Heart right ventricle (tissue), 16 donors: ENCODE data around the gene LCN1. TPM values are rescaled to one million over a fixed set of nuclear protein-coding genes. Genes with fewer than 3 reads are reported as not detected.

Source experiments
- ATAC-seq, 8 donors: fragments of 200-7000 bp; cut with Tn5 transposase; one replicate each; pipeline ENCODE4 v1.9.1; 2020; ENCODE audit warnings: mild to moderate bottlenecking in 8 of 8, moderate library complexity in 8 of 8, moderate number of reproducible peaks in 1 of 8
- DNase-seq, 2 donors: peaks; one replicate each; pipeline ENCODE4 v3.0.0-alpha.2; 2020
- H3K27ac ChIP-seq, 10 donors: fragments of 200-600 bp; sonication (generic) in 2 of 10; one replicate each; pipeline versions ENCODE4 v1.5.0 to v1.8.0; 2020 to 2022; ENCODE audit warnings: mild to moderate bottlenecking in 3 of 10
- H3K27me3 ChIP-seq, 7 donors: fragments of 200-600 bp; one replicate each; pipeline ENCODE4 v1.8.0; 2021 to 2022; ENCODE audit warnings: mild to moderate bottlenecking in 2 of 7
- H3K36me3 ChIP-seq, 9 donors: fragments of 200-600 bp; sonication (generic) in 1 of 9; one replicate each; pipeline versions ENCODE4 v1.5.0 to v1.8.0; 2020 to 2022; ENCODE audit warnings: mild to moderate bottlenecking in 2 of 9
- H3K4me1 ChIP-seq, 9 donors: fragments of 200-600 bp; sonication (generic) in 1 of 9; one replicate each; pipeline versions ENCODE4 v1.5.0 to v1.8.0; 2020 to 2022; ENCODE audit warnings: mild to moderate bottlenecking in 4 of 9
- H3K4me3 ChIP-seq, 10 donors: fragments of 200-600 bp; sonication (generic) in 2 of 10; one replicate each; pipeline versions ENCODE4 v1.5.0 to v1.8.0; 2020 to 2022; ENCODE audit warnings: mild to moderate bottlenecking in 7 of 10, moderate library complexity in 2 of 10
- H3K9me3 ChIP-seq, 11 donors: fragments of 200-600 bp in 10 of 11; sonication (generic) in 2 of 11; one replicate each; pipeline versions ENCODE4 v1.5.0 to v1.8.0; 2013 to 2022; ENCODE audit warnings: mild to moderate bottlenecking in 2 of 11, control low read depth in 1 of 11, moderate library complexity in 1 of 11
- WGBS, 2 donors: extraction: QIAGEN DNeasy Blood & Tissue Kit; methylation state at CpG; one replicate each; pipeline ENCODE4 v1.1.7; 2013; ENCODE audit warnings: inconsistent platforms in 1 of 2; 5-methylcytosine and 5-hydroxymethylcytosine counted together
- intact Hi-C, 10 donors: fragments of 100-400 bp; cut with DNase I; formaldehyde crosslinking; loops; one replicate each; pipeline versions ENCODE4 v1.11.1 to v1.14.2; 2022
- polyA plus RNA-seq, 2 donors: library from polyadenylated mRNA; stranded (reverse); fragments of 200-250 nt; gene quantifications; one replicate each; pipeline ENCODE4 v1.2.3, GENCODE V29; 2013
- total RNA-seq, 10 donors: library from RNA; stranded (reverse); fragmentation: NEBNext Ultra II Directional in 3 of 10; extraction: Animal tissue kit (Norgen Biotek cat#: 25700) in 3 of 10; gene quantifications; one replicate each; pipeline versions ENCODE4 v1.2.1 to v1.2.4, GENCODE V29; 2021 to 2023
- TF ChIP-seq, protein P1 (sequence below), 9 donors: fragments of 200-600 bp; sonication (generic) in 2 of 9; IDR thresholded peaks; one replicate each; pipeline versions ENCODE4 v1.5.0 to v1.8.0; 2021 to 2022; ENCODE audit warnings: antibody characterized with exemption in 9 of 9, mild to moderate bottlenecking in 5 of 9, moderate library complexity in 1 of 9
- donor health status: Arrhythmogenic right ventricular cardiomyopathy.
- donor health status: ischemic (EF 13 %, LVEDD 7.1; RV severe dilation, severe dysfunction).
- donor health status: healthy with polysubstance abuse.
- donor health status: DM: no; HTN: yes; CAD: no.
- donor health status: DM: no; HTN: no; CAD: no.
- donor health status: ischemic (EF 25% LVEDD 6.9; RV normal size, moderate dysfunction).
- donor health status: ischemic (EF 25% LVEDD 5.7; RV mildly dilated, moderate dysfunction).
- donor health status: healthy.
- donor health status: DM: yes; HTN: yes; CAD: no.
- donor health status: Ischemic cardiomyopathy.
- donor health status: ischemic (EF 35%, LVEDD 5.7; RV mildly dilated, moderate dysfunction).
- donor health status: nonischemic (EF 11% LVEDD 7.7; RV severe dilation, severe dysfunction).
- donor health status: DM: yes; HTN: yes; CAD: no.
- donor health status: PGD.
- donor health status: ischemic (EF 29% LVEDD 5.4; RV normal size, mild dysfunction).
- donor health status: nonischemic (EF 23%, LVEDD 6.1; RV moderate dilation, normal function).

The LCN1 gene
- total and polyA plus RNA-seq, 12 donors, result 0.13 to 0.76 (median 0.32) TPM; not detected in 9

DNA sequence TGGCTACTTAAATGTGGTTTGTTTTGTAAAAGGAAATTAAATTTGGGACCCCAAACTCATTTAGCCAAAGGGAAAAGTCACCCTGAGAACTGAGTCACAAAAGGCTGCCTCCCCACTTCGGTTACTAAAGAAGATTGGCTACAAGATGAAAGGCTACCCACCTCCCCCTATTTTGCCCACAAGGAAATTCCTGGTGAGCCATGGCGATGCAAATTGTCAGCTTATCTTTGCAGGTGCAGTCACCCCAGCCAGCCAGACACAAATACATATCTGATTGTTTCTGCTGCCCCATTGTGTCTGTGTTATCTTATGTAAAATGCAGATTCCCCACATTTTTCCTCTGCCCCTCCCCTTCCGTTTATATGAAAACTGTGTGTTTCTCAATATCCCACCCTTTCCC is 49.2 kb downstream of the LCN1 start:
- H3K27ac ChIP-seq, result no peak overlapping the region
- DNase-seq (no peak), ATAC-seq (no peak)
- H3K4me3 ChIP-seq, result no peak overlapping the region
- WGBS, 2 donors, result 43 to 48% methylated on average over 3 of the region's 3 CpGs
- no peaks in the 10 kb centered on the region for H3K36me3 ChIP-seq
- H3K4me1 ChIP-seq, result no peaks in the 10 kb centered on the region
- peaks cover 0 to 18% (median 10%) of the 10 kb centered on the region in 11 donors for H3K9me3 ChIP-seq
- TF ChIP-seq, protein P1, sequence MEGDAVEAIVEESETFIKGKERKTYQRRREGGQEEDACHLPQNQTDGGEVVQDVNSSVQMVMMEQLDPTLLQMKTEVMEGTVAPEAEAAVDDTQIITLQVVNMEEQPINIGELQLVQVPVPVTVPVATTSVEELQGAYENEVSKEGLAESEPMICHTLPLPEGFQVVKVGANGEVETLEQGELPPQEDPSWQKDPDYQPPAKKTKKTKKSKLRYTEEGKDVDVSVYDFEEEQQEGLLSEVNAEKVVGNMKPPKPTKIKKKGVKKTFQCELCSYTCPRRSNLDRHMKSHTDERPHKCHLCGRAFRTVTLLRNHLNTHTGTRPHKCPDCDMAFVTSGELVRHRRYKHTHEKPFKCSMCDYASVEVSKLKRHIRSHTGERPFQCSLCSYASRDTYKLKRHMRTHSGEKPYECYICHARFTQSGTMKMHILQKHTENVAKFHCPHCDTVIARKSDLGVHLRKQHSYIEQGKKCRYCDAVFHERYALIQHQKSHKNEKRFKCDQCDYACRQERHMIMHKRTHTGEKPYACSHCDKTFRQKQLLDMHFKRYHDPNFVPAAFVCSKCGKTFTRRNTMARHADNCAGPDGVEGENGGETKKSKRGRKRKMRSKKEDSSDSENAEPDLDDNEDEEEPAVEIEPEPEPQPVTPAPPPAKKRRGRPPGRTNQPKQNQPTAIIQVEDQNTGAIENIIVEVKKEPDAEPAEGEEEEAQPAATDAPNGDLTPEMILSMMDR (IDR thresholded peaks at IDR 0.05), result no peak
- H3K27me3 ChIP-seq, result peaks cover 0 to 33% (median 17%) of the 10 kb centered on the region in 7 donors
- intact Hi-C loops, result no loop called here

DNA sequence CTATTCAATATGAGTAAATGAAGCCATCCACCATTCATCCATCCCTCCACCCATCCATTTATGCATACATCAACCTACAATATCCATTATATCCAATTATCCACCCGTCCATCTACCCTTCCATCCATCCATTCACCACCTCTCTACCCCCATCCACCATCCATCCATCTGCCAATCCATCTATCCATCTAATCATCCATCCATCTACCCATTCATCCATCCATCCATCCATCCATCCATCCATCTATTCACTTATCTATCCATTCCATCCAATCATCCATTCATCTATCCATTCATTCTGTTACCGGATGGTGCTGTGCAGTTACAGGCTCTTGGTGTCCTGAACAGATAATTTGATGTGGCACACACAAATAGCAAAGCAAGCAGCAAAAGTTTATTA is 51.0 kb downstream of the LCN1 start:
- Histone ChIP-seq H3K36me3 (no peaks in the 10 kb centered on the region), H3K9me3 (peaks cover 0 to 18% (median 10%) of the 10 kb centered on the region in 11 donors), H3K27ac (no peak overlapping the region), H3K4me1 (no peaks in the 10 kb centered on the region), H3K4me3 (no peak overlapping the region), H3K27me3 (peaks cover 0 to 31% (median 9%) of the 10 kb centered on the region in 7 donors)
- 80 to 88% methylated on average over 2 of the region's 2 CpGs for WGBS, 2 donors
- TF ChIP-seq, protein P1 (IDR thresholded peaks at IDR 0.05), result no peak
- DNase-seq (no peak), ATAC-seq (no peak)
- intact Hi-C loops, result no loop called here

DNA sequence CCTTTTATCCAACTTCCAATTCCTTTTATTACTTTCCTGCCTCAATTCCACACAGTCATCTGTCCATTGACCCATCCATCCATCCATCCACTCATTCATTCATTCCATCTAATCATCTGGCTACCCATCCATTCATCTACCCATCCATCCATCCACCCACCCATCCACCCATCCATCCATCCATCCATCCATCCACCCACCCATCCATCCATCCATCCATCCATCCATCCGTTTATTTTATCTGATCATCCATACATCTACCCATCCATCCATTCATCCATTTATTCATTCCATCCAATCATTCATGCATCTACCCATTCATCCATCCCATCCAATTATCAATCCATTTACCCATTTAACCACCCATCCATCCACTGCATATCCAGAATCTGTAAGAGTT is 51.9 kb downstream of the LCN1 start:
- ATAC-seq (no peak), DNase-seq (no peak)
- intact Hi-C loops, result no loop called here
- no peaks in the 10 kb centered on the region for H3K36me3 ChIP-seq
- WGBS, 2 donors, result 79 to 93% methylated on average over 1 of the region's 1 CpG
- H3K4me3 ChIP-seq, result no peak overlapping the region
- H3K27me3 ChIP-seq, result peaks cover 0 to 31% (median 9%) of the 10 kb centered on the region in 7 donors
- TF ChIP-seq, protein P1 (IDR thresholded peaks at IDR 0.05), result no peak
- no peak overlapping the region for H3K27ac ChIP-seq
- H3K4me1 ChIP-seq, result no peaks in the 10 kb centered on the region
- peaks cover 0 to 18% (median 10%) of the 10 kb centered on the region in 11 donors for H3K9me3 ChIP-seq

DNA sequence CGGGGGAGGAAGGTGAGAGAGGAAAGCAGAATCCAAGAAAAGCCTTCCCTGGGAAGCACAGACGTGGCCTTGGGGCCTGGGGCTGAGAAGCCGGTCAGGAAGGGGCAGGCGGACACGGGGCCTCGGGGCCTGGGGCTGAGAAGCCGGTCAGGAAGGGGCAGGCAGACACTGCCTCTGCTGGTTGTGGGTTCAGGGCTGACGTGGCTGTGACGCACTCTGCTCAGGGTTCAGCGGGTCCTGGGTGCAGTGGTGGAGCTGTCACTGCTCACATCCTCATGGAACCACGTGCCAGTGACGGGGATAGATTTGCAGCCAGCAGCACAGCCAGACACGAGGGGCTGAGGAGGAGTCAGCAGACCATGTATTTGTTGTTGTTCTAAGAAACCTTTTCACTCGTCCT is 53.1 kb downstream of the LCN1 start:
- Histone ChIP-seq H3K27ac (no peak overlapping the region), H3K36me3 (no peaks in the 10 kb centered on the region), H3K27me3 (peaks cover 0 to 35% (median 9%) of the 10 kb centered on the region in 7 donors), H3K4me1 (no peaks in the 10 kb centered on the region), H3K4me3 (no peak overlapping the region), H3K9me3 (peaks cover 0 to 10% (median 4%) of the 10 kb centered on the region in 11 donors)
- TF ChIP-seq, protein P1 (IDR thresholded peaks at IDR 0.05), result no peak
- DNase-seq, result no peak
- intact Hi-C loops, result no loop called here
- 66 to 76% methylated on average over 14 of the region's 14 CpGs for WGBS, 2 donors
- ATAC-seq, result no peak
